ENCODE results near the gene WRNIP1. TPM values are rescaled to one million over a fixed set of nuclear protein-coding genes. Genes with fewer than 3 reads are reported as not detected.

The WRNIP1 gene
- total RNA-seq, 1 experiment from 2014 or later, result 122 TPM

DNA sequence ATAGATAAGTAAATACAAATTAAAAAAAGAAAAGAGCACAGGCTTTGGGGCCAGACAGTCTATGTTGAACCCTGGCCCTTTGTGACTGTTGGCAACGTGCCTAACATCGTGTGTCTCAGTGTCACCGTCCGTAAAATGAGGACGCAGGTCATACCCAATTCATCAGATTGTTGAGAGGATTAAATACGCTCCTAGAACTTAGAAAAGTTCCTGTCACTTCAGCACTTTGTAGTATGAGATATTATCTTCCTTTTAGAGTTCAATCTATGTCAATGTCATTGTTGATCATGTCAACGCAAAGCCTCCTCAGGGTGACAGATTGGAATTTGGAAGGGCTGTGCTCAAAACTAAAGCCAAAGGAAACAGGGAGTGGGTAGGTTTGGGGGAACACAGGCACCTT lies 54.8 kb downstream of the WRNIP1 start:
- no peaks in the 10 kb centered on the region for H3K27me3 ChIP-seq (replicated peaks)
- H3K27ac ChIP-seq, result no peak overlapping the region
- H3K4me1 ChIP-seq (replicated peaks), result peaks cover 24% of the 10 kb centered on the region
- no peak for DNase-seq (ENCODE audit: low read depth in 1 of 2, low spot score in 2 of 2)
- peaks cover 6% of the 10 kb centered on the region; the same call in 1 of the 2 replicates for H3K9me3 ChIP-seq (replicated peaks)
- no peak overlapping the region for H3K4me3 ChIP-seq
- no peaks in the 10 kb centered on the region; the same call in 1 of the 2 replicates for H3K36me3 ChIP-seq

DNA sequence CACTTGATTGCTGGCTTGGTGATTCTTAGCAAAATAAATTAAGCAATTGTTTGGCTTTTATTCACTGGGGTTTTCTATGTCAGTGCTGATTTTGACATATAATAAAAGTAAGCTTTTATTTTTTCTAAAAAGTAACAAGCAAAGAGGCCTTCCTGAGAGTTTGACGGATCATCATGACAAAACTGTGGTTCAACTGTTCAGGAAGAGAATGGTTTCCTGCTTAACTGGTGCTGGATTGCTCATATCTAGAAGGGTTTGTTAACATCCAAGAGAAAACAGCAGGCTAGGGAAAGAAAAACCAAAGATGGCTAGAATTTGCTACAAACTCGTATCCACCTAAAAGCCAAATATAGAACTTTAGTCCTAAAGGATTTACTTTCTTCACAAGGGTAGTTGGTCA lies 55.2 kb downstream of the WRNIP1 start:
- Histone ChIP-seq H3K27ac (no peak overlapping the region), H3K4me3 (no peak overlapping the region), H3K36me3 (no peaks in the 10 kb centered on the region; the same call in 1 of the 2 replicates), H3K9me3 (replicated peaks) (peaks cover 6% of the 10 kb centered on the region; the same call in 1 of the 2 replicates), H3K4me1 (replicated peaks) (peaks cover 24% of the 10 kb centered on the region), H3K27me3 (replicated peaks) (no peaks in the 10 kb centered on the region)
- no peak for DNase-seq (ENCODE audit: low read depth in 1 of 2, low spot score in 2 of 2)

- Histone ChIP-seq H3K4me1 (replicated peaks) (peaks cover 24% of the 10 kb centered on the region), H3K36me3 (no peaks in the 10 kb centered on the region; the same call in 1 of the 2 replicates), H3K4me3 (no peak overlapping the region), H3K27ac (no peak overlapping the region), H3K9me3 (replicated peaks) (no peaks in the 10 kb centered on the region), H3K27me3 (replicated peaks) (no peaks in the 10 kb centered on the region)
- DNase-seq (ENCODE audit: low read depth in 1 of 2, low spot score in 2 of 2), result no peak
These were observed 56.4 kb downstream of the WRNIP1 start for GRCh38 chr6:2821554-2821953.

DNA sequence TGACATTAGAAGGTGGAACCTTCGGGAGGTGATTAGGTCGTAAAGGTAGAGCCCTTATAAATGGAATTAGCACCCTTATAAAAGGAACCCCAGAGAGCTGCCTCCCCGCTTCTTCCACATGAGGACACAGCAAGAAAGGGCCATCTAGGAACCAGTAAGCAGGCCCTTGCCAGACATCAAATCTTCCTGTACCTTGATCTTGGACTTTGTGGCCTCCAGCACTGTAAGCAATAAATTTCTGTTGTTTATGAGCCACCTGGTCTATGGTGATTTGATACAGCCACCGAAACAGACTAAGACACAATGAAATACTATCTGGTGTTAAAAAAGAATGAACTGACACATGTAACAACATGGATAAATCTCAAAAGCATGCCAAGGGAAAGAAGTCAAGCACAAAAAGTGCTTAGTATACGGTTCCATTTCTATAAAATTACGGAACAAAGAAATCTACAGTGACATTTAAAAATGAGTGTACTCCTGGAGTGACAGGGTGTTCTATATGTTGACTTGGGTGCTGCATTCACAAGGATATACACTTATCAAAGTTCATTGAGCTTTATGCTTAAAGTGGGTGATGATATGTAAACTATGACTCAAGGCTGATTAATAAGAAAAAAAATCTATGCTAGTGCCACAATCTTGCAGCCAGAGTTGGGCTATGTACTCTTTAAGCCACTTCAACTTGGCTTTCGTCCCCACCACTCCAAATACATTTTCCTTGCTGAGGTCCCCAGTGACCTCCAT lies 58.1 kb downstream of the WRNIP1 start:
- DNase-seq (ENCODE audit: low read depth in 1 of 2, low spot score in 2 of 2), result no peak
- Histone ChIP-seq H3K36me3 (no peaks in the 10 kb centered on the region; the same call in 1 of the 2 replicates), H3K9me3 (replicated peaks) (no peaks in the 10 kb centered on the region), H3K4me1 (replicated peaks) (peaks cover 13% of the 10 kb centered on the region), H3K27ac (no peak overlapping the region), H3K4me3 (no peak overlapping the region), H3K27me3 (replicated peaks) (no peaks in the 10 kb centered on the region)

- Histone ChIP-seq H3K4me1 (replicated peaks) (0 out of 2 replicates have a peak, but pooled peaks cover 2% of the 10 kb centered on the region), H3K27ac (no peak overlapping the region), H3K36me3 (no peaks in the 10 kb centered on the region), H3K4me3 (no peak overlapping the region), H3K9me3 (replicated peaks) (no peaks in the 10 kb centered on the region), H3K27me3 (replicated peaks) (no peaks in the 10 kb centered on the region)
- DNase-seq (ENCODE audit: low read depth in 1 of 2, low spot score in 2 of 2), result no peak
These were observed 60.9 kb downstream of the WRNIP1 start for GRCh38 chr6:2826131-2826530.

GRCh38 chr6:2827142-2827541 lies 61.9 kb downstream of the WRNIP1 start:
- DNase-seq (ENCODE audit: low read depth in 1 of 2, low spot score in 2 of 2), result no peak
- H3K36me3 ChIP-seq, result peaks cover 3% of the 10 kb centered on the region; the same call in 1 of the 2 replicates
- H3K9me3 ChIP-seq (replicated peaks), result no peaks in the 10 kb centered on the region
- H3K27me3 ChIP-seq (replicated peaks), result no peaks in the 10 kb centered on the region
- H3K4me1 ChIP-seq (replicated peaks), result 0 out of 2 replicates have a peak, but pooled peaks cover 2% of the 10 kb centered on the region
- no peak overlapping the region for H3K27ac ChIP-seq
- H3K4me3 ChIP-seq, result no peak overlapping the region

- Histone ChIP-seq H3K9me3 (replicated peaks) (no peaks in the 10 kb centered on the region), H3K4me1 (replicated peaks) (no peaks in the 10 kb centered on the region), H3K36me3 (peaks cover 13% of the 10 kb centered on the region), H3K27me3 (replicated peaks) (no peaks in the 10 kb centered on the region), H3K4me3 (no peak overlapping the region), H3K27ac (no peak overlapping the region)
- DNase-seq (ENCODE audit: low read depth in 1 of 2, low spot score in 2 of 2), result no peak
These were observed 63.4 kb downstream of the WRNIP1 start for GRCh38 chr6:2828629-2829028.

GRCh38 chr6:2829253-2829652 lies 64.1 kb downstream of the WRNIP1 start:
- Histone ChIP-seq H3K27me3 (replicated peaks) (no peaks in the 10 kb centered on the region), H3K36me3 (peaks cover 19% of the 10 kb centered on the region), H3K4me1 (replicated peaks) (no peaks in the 10 kb centered on the region), H3K9me3 (replicated peaks) (no peaks in the 10 kb centered on the region), H3K27ac (no peak overlapping the region), H3K4me3 (no peak overlapping the region)
- no peak for DNase-seq (ENCODE audit: low read depth in 1 of 2, low spot score in 2 of 2)

- H3K4me3 ChIP-seq, result no peak overlapping the region
- no peaks in the 10 kb centered on the region for H3K4me1 ChIP-seq (replicated peaks)
- no peaks in the 10 kb centered on the region for H3K9me3 ChIP-seq (replicated peaks)
- DNase-seq (ENCODE audit: low read depth in 1 of 2, low spot score in 2 of 2), result no peak
- peaks cover 29% of the 10 kb centered on the region for H3K36me3 ChIP-seq
- H3K27me3 ChIP-seq (replicated peaks), result no peaks in the 10 kb centered on the region
- no peak overlapping the region for H3K27ac ChIP-seq
These were observed 65.0 kb downstream of the WRNIP1 start for GRCh38 chr6:2830183-2830582.

DNA sequence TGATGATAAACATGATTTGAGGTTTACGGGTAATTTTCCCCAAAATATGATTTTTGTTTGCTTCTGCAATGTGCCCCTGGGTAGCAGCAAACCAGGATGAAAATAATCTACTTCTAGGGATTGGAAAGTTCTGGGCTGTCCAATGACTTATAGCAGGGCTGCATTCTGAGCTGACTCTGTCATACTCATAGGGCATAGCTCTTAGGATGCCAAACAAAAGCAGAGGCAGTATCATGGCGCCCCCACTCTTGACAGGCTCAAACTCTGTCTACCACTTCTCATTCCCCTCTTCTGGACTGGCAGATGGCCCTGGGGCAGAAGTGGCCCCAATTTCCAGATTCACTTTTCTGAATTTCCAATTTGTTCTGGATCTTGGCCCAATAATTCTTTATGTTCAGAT lies 66.2 kb downstream of the WRNIP1 start:
- no peaks in the 10 kb centered on the region for H3K4me1 ChIP-seq (replicated peaks)
- H3K27ac ChIP-seq, result no peak overlapping the region
- H3K36me3 ChIP-seq, result peaks cover 41% of the 10 kb centered on the region
- no peaks in the 10 kb centered on the region for H3K27me3 ChIP-seq (replicated peaks)
- no peak overlapping the region for H3K4me3 ChIP-seq
- no peak for DNase-seq (ENCODE audit: low read depth in 1 of 2, low spot score in 2 of 2)
- H3K9me3 ChIP-seq (replicated peaks), result no peaks in the 10 kb centered on the region

DNA sequence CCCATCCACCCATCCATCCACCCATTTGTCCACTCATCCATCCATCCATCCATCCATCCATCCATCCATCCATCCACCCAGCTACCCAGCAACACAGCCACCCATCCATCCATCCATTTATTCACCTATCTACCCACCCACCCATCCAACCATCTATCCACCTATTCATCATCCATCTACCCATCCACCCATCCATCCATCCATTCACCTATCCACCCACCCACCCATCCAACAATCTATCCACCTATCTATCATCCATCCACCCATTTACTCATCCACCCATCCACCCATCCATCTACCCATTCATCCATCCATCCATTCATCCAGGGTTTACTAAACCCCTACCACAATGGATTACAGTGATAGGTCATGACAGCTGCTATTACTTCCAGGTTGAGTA lies 69.1 kb downstream of the WRNIP1 start:
- H3K4me3 ChIP-seq, result no peak overlapping the region
- H3K4me1 ChIP-seq (replicated peaks), result peaks cover 6% of the 10 kb centered on the region
- DNase-seq (ENCODE audit: low read depth in 1 of 2, low spot score in 2 of 2), result no peak
- H3K9me3 ChIP-seq (replicated peaks), result no peaks in the 10 kb centered on the region
- no peaks in the 10 kb centered on the region for H3K27me3 ChIP-seq (replicated peaks)
- peaks cover 60% of the 10 kb centered on the region for H3K36me3 ChIP-seq
- no peak overlapping the region for H3K27ac ChIP-seq

Other genes with a start within 250 kb of the WRNIP1 start
- 0.26 TPM in 1 of 2 replicates, not detected in the other for gene MYLK4, start 14.5 kb upstream of the WRNIP1 start, total RNA-seq (2014; rRNA removed; shearing (Covaris generic))
- 22.6 and 28.0 TPM in 2 replicates for gene SERPINB1, start 76.5 kb downstream of the WRNIP1 start, total RNA-seq (2014; rRNA removed; shearing (Covaris generic))
- gene SERPINB9, start 137.9 kb downstream of the WRNIP1 start, total RNA-seq (2014; rRNA removed; shearing (Covaris generic)), result 5.0 and 6.8 TPM in 2 replicates
- gene SERPINB6, start 206.2 kb downstream of the WRNIP1 start, total RNA-seq (2014; rRNA removed; shearing (Covaris generic)), result 130 and 144 TPM in 2 replicates
- 44.9 and 47.1 TPM in 2 replicates for gene NQO2, start 234.5 kb downstream of the WRNIP1 start, total RNA-seq (2014; rRNA removed; shearing (Covaris generic))